Chondrocyte (in vitro differentiated cells): ENCODE results near the gene COPE. TPM values are rescaled to one million over a fixed set of nuclear protein-coding genes. Genes with fewer than 3 reads are reported as not detected.

Experiments
- DNase-seq: peaks from one replicate; pipeline ENCODE4 v3.0.0; 2021; ENCODE audit warnings: mixed read lengths, low spot score
- H3K27ac Mint-ChIP-seq: one replicate; pipeline ENCODE4 v1.8.0; 2021; ENCODE audit warnings: mild to moderate bottlenecking, moderate library complexity, mixed read lengths; ENCODE audit not compliant: unreplicated experiment
- H3K27me3 Mint-ChIP-seq: 2 replicates; pipeline ENCODE4 v1.8.0; 2021; ENCODE audit warnings: low read depth, mixed read lengths
- H3K36me3 Mint-ChIP-seq: 2 replicates; pipeline ENCODE4 v1.8.0; 2021; ENCODE audit warnings: low read depth, mixed read lengths
- H3K4me1 Mint-ChIP-seq: 2 replicates; pipeline ENCODE4 v1.8.0; 2021; ENCODE audit warnings: low read depth, mild to moderate bottlenecking, mixed read lengths
- H3K4me3 Mint-ChIP-seq: one replicate; pipeline ENCODE4 v1.8.0; 2021; ENCODE audit warnings: mild to moderate bottlenecking, moderate library complexity, mixed read lengths; ENCODE audit not compliant: unreplicated experiment
- H3K9me3 Mint-ChIP-seq: 2 replicates; pipeline ENCODE4 v1.8.0; 2021; ENCODE audit warnings: low read depth, mixed read lengths
- CTCF ChIP-seq: fragments of 200-600 bp; sonication (generic); IDR thresholded peaks from 2 replicates; pipeline ENCODE4 v1.5.0; 2021; ENCODE audit warnings: antibody characterized with exemption, mild to moderate bottlenecking, moderate library complexity
- total RNA-seq: library from RNA; stranded (reverse); gene quantifications from 3 replicates; pipeline ENCODE4 v1.2.1, GENCODE V29; 2021

Gene COPE
- total RNA-seq, 1 donor from 2014 or later = 175 TPM

GRCh38 chr19:18886972-18887371, 32.2 kb downstream of the COPE start:
- Mint-ChIP-seq H3K9me3 (no peaks in the 10 kb centered on the region), H3K4me1 (no peaks in the 10 kb centered on the region), H3K27ac (no peak overlapping the region), H3K4me3 (no peak overlapping the region), H3K27me3 (no peaks in the 10 kb centered on the region), H3K36me3 (peaks cover 7% of the 10 kb centered on the region)
- DNase-seq = no peak
- no peak for TF ChIP-seq CTCF

GRCh38 chr19:18883526-18884304, 35.5 kb downstream of the COPE start:
- Mint-ChIP-seq H3K4me3 (no peak overlapping the region), H3K36me3 (peaks cover 9% of the 10 kb centered on the region), H3K27ac (no peak overlapping the region), H3K9me3 (no peaks in the 10 kb centered on the region), H3K4me1 (no peaks in the 10 kb centered on the region), H3K27me3 (no peaks in the 10 kb centered on the region)
- DNase-seq = peak; percentile 75
- TF ChIP-seq CTCF = no peak

- no peaks in the 10 kb centered on the region for H3K27me3 Mint-ChIP-seq
- DNase-seq = no peak
- no peak overlapping the region for H3K4me3 Mint-ChIP-seq
- TF ChIP-seq CTCF = no peak
- peaks cover 17% of the 10 kb centered on the region for H3K36me3 Mint-ChIP-seq
- H3K4me1 Mint-ChIP-seq = no peaks in the 10 kb centered on the region
- peaks cover 6% of the 10 kb centered on the region for H3K9me3 Mint-ChIP-seq
- H3K27ac Mint-ChIP-seq = no peak overlapping the region
These were observed 37.7 kb downstream of the COPE start for GRCh38 chr19:18881491-18881890.

- DNase-seq = no peak
- Mint-ChIP-seq H3K27ac (no peak overlapping the region), H3K4me3 (no peak overlapping the region), H3K4me1 (no peaks in the 10 kb centered on the region), H3K27me3 (no peaks in the 10 kb centered on the region), H3K9me3 (peaks cover 6% of the 10 kb centered on the region), H3K36me3 (peaks cover 21% of the 10 kb centered on the region)
- no peak for TF ChIP-seq CTCF
These were observed 39.4 kb downstream of the COPE start for GRCh38 chr19:18879579-18880373.

- Mint-ChIP-seq H3K4me1 (no peaks in the 10 kb centered on the region), H3K27ac (no peak overlapping the region), H3K4me3 (no peak overlapping the region), H3K9me3 (peaks cover 6% of the 10 kb centered on the region), H3K27me3 (no peaks in the 10 kb centered on the region), H3K36me3 (peaks cover 26% of the 10 kb centered on the region)
- DNase-seq = no peak
- TF ChIP-seq CTCF = no peak
These were observed 40.2 kb downstream of the COPE start for GRCh38 chr19:18878858-18879578.
